ENCODE measurements around the gene SYNC. TPM values are rescaled to one million over a fixed set of nuclear protein-coding genes. Genes with fewer than 3 reads are reported as not detected.

SYNC gene
- total and polyA plus RNA-seq, 2 donors (not counting 3 experiments of a cell fraction or from before 2014, with no cell fraction given), result 3.5 to 9.4 TPM

GRCh38 chr1:32742956-32743355 is 40.4 kb upstream of the SYNC start:
- intact Hi-C loops (cut with micrococcal nuclease), result loop anchor here (2.0 kb wide), 2 partner anchors 18 to 32 kb away; no protein-coding TSS in a partner anchor
- peak; percentile 63 for FAIRE-seq
- Histone ChIP-seq H3K4me1 (ENCODE audit: control insufficient read depth, extremely low read depth, insufficient read depth, low read length) (peaks cover 16% of the 10 kb centered on the region), H2AFZ (ENCODE audit: low read depth, low read length) (no peak overlapping the region), H4K20me1 (replicated peaks; ENCODE audit: control insufficient read depth, extremely low read depth, insufficient read depth, low read length) (no peaks in the 10 kb centered on the region), H3K79me2 (ENCODE audit: control insufficient read depth, insufficient read depth, low read length) (no peaks in the 10 kb centered on the region), H3K27ac (ENCODE audit: insufficient read depth, low read depth, low read length) (no peak overlapping the region), H3K9me1 (replicated peaks; ENCODE audit: control insufficient read depth, extremely low read depth, insufficient read depth, low read length) (no peaks in the 10 kb centered on the region), H3K4me3 (replicated peaks in 1 of 3; ENCODE audit: insufficient read depth in 1 of 3, low read depth in 1 of 3, low read length in 3 of 3) (peak overlapping the region in 2 of 3 experiments; percentile 13 to 64), H3K9ac (replicated peaks; ENCODE audit: extremely low read depth, insufficient read depth, low read length) (no peak overlapping the region), H3K36me3 (ENCODE audit: control insufficient read depth in 2 of 2, extremely low read depth in 1 of 2, insufficient read depth in 2 of 2, low read length in 2 of 2) (no peaks in the 10 kb centered on the region), H3K9me3 (replicated peaks; ENCODE audit: control insufficient read depth, insufficient read depth, low read length) (no peaks in the 10 kb centered on the region), H3K4me2 (ENCODE audit: insufficient read depth, low read length) (peak overlapping the region; percentile 45), H3K27me3 (ENCODE audit: control insufficient read depth in 2 of 2, insufficient read depth in 2 of 2, low read length in 2 of 2) (no peaks in the 10 kb centered on the region)
- no peak for TF ChIP-seq EZH2 (IDR thresholded peaks at IDR 0.05; ENCODE audit: borderline replicate concordance, low read depth, low read length, severe bottlenecking)
- no peak for TF ChIP-seq MAX (IDR thresholded peaks at IDR 0.05; ENCODE audit: insufficient read depth, insufficient read length)
- TF ChIP-seq GATA2 (IDR thresholded peaks at IDR 0.05; ENCODE audit: insufficient read depth, insufficient read length, low read depth, low read length), result no peak
- TF ChIP-seq POLR2A (IDR thresholded peaks at IDR 0.05; ENCODE audit: low read depth, low read length), result no peak
- no peak for TF ChIP-seq FOS (IDR thresholded peaks at IDR 0.05; ENCODE audit: borderline replicate concordance, insufficient read depth, low read length)
- no peak for TF ChIP-seq POLR2AphosphoS5 (IDR thresholded peaks at IDR 0.05; ENCODE audit: insufficient read depth, low read depth, low read length)
- no peak for TF ChIP-seq CTCF (IDR thresholded peaks at IDR 0.05; ENCODE audit: extremely low read depth in 1 of 2, insufficient read depth in 1 of 2, low read depth in 1 of 2, low read length in 2 of 2)
- no peak for TF ChIP-seq MYC (IDR thresholded peaks at IDR 0.05; ENCODE audit: low read depth, low read length)
- TF ChIP-seq JUN (IDR thresholded peaks at IDR 0.05; ENCODE audit: borderline replicate concordance, insufficient read depth, insufficient read length, low read depth), result no peak
- ChIA-PET CTCF (interaction anchor here (1.0 to 2.1 kb wide), 7 partner anchors 14 to 37 kb away, joined by 3 to 22 read pairs (median 5); no protein-coding TSS in a partner anchor), POLR2A (interaction anchor here (0.9 kb wide), 1 partner anchor 31 kb away, joined by 3 read pairs; no protein-coding TSS in a partner anchor)
- no peak for DNase-seq (ENCODE audit: low read depth, low spot score)
- dilution Hi-C loops (cut with MboI; ENCODE audit: extremely low pct_ligation_motif_present, low sequenced_read_pairs), result no loop called here
- no TSS peak for BruUV-seq (replicated peaks)
